OCI-LY3 (cell line): ENCODE results near the gene CNBD2.
"Not testable (repeated sequence)": the region's sequence is repeated elsewhere in the genome, so short reads cannot be mapped to it uniquely, and the experiment has no call there.

Experiments used
- H2AFZ ChIP-seq: fragments of 200-600, 300-600 bp; shearing (Covaris generic); 2 replicates; pipeline ENCODE4 v1.6.0; 2014; ENCODE audit warnings: antibody characterized with exemption, low read depth, low read length
- H3K27ac ChIP-seq: fragments of 200-600, 300-600 bp; sonication (generic); 2 replicates; pipeline ENCODE4 v1.5.1; 2014; ENCODE audit warnings: mild to moderate bottlenecking, low read length, moderate library complexity, mixed read lengths
- H3K27me3 ChIP-seq: fragments of 200-600, 300-600 bp; sonication (generic); 2 replicates; pipeline ENCODE4 v1.6.1; 2014; ENCODE audit warnings: low read depth, low read length, mixed read lengths
- H3K36me3 ChIP-seq: fragments of 200-600, 300-600 bp; sonication (generic); replicated peaks from 2 replicates; pipeline ENCODE3; 2014; ENCODE audit warnings: low read depth, low read length, mixed read lengths
- H3K4me1 ChIP-seq: fragments of 300-600, 200-600 bp; sonication (generic); 2 replicates; pipeline ENCODE4 v1.6.1; 2014; ENCODE audit warnings: low read length, mixed read lengths
- H3K4me2 ChIP-seq: fragments of 200-600, 300-600 bp; sonication (generic); 2 replicates; pipeline ENCODE4 v1.6.1; 2014; ENCODE audit warnings: low read length, mixed read lengths
- H3K4me3 ChIP-seq: fragments of 300-600, 200-600 bp; sonication (generic); 2 replicates; pipeline ENCODE4 v1.5.1; 2014; ENCODE audit warnings: antibody characterized with exemption, mild to moderate bottlenecking, low read length, moderate library complexity
- H3K79me2 ChIP-seq: fragments of 300-600, 200-600 bp; shearing (Covaris generic); 2 replicates; pipeline ENCODE4 v1.6.1; 2014; ENCODE audit warnings: mild to moderate bottlenecking, low read length, mixed read lengths
- H3K9ac ChIP-seq: fragments of 300-600, 200-600 bp; shearing (Covaris generic); 2 replicates; pipeline ENCODE4 v1.6.0; 2014; ENCODE audit warnings: mild to moderate bottlenecking, low read length, moderate library complexity
- H3K9me3 ChIP-seq: fragments of 200-600, 300-600 bp; shearing (Covaris generic); 2 replicates; pipeline ENCODE4 v1.6.1; 2014; ENCODE audit warnings: low read length, mixed read lengths; ENCODE audit not compliant: insufficient read depth
- H4K20me1 ChIP-seq: fragments of 200-600, 300-600 bp; sonication (generic); 2 replicates; pipeline ENCODE4 v1.6.1; 2016; ENCODE audit warnings: low read length, mixed read lengths; ENCODE audit not compliant: insufficient read depth
- CTCF ChIP-seq: fragments of 200-600, 300-600 bp; sonication (generic); IDR thresholded peaks from 2 replicates; pipeline ENCODE4 v1.5.1; 2014; ENCODE audit warnings: antibody characterized with exemption, low read length, low read depth
- EZH2phosphoT487 ChIP-seq: fragments of 200-600 bp; shearing (Covaris generic); IDR thresholded peaks from 2 replicates; pipeline ENCODE4 v1.6.1; 2018; ENCODE audit warnings: antibody characterized with exemption, mixed run types, low read depth

Gene CNBD2

GRCh38 chr20:36043892-36044515 is 75.6 kb downstream of the CNBD2 start:
- Histone ChIP-seq H3K9ac (no peak overlapping the region), H3K9me3 (no peaks in the 10 kb centered on the region), H2AFZ (no peak overlapping the region), H3K4me3 (no peak overlapping the region), H3K36me3 (peaks cover 16% of the 10 kb centered on the region), H3K27ac (no peak overlapping the region), H3K4me1 (peaks cover 17% of the 10 kb centered on the region), H4K20me1 (peaks cover 57% of the 10 kb centered on the region), H3K79me2 (peaks cover 46% of the 10 kb centered on the region), H3K27me3 (no peaks in the 10 kb centered on the region), H3K4me2 (no peak overlapping the region)
- TF ChIP-seq EZH2phosphoT487 (no peak), CTCF (no peak)

- Histone ChIP-seq H2AFZ (no peak overlapping the region), H3K36me3 (peaks cover 16% of the 10 kb centered on the region), H3K27me3 (no peaks in the 10 kb centered on the region), H3K9ac (no peak overlapping the region), H3K4me3 (no peak overlapping the region), H3K9me3 (no peaks in the 10 kb centered on the region), H4K20me1 (peaks cover 61% of the 10 kb centered on the region), H3K79me2 (peaks cover 59% of the 10 kb centered on the region), H3K27ac (no peak overlapping the region), H3K4me2 (no peak overlapping the region), H3K4me1 (peaks cover 15% of the 10 kb centered on the region)
- TF ChIP-seq CTCF (no peak), EZH2phosphoT487 (no peak)
These were observed 77.0 kb downstream of the CNBD2 start for GRCh38 chr20:36045373-36045714.

GRCh38 chr20:36046073-36046798 is 77.8 kb downstream of the CNBD2 start:
- Histone ChIP-seq H4K20me1 (peaks cover 61% of the 10 kb centered on the region), H3K79me2 (peaks cover 64% of the 10 kb centered on the region)
- not testable (repeated sequence) for H3K4me2 ChIP-seq

GRCh38 chr20:36049408-36049807 is 81.0 kb downstream of the CNBD2 start:
- H3K9ac ChIP-seq, H2AFZ ChIP-seq, H3K36me3 ChIP-seq, H3K27ac ChIP-seq, H3K27me3 ChIP-seq, H3K9me3 ChIP-seq: not testable (repeated sequence)
- peaks cover 61% of the 10 kb centered on the region for H3K79me2 ChIP-seq
- peak overlapping the region; percentile 71 for H3K4me2 ChIP-seq
- H3K4me3 ChIP-seq, result peak overlapping the region; percentile 80
- peaks cover 50% of the 10 kb centered on the region for H4K20me1 ChIP-seq
- peaks cover 24% of the 10 kb centered on the region for H3K4me1 ChIP-seq

More at GRCh38 chr20:36046073-36046798, 77.8 kb downstream of the CNBD2 start:
- H3K9me3 ChIP-seq, H3K27me3 ChIP-seq, H3K4me1 ChIP-seq, H3K9ac ChIP-seq, H3K4me3 ChIP-seq, H2AFZ ChIP-seq, H3K27ac ChIP-seq: not testable (repeated sequence)
- H3K36me3 ChIP-seq, result peaks cover 16% of the 10 kb centered on the region
